GM12878 (cell line): ENCODE measurements around the gene PTGES3L. TPM values are rescaled to one million over a fixed set of nuclear protein-coding genes. Genes with fewer than 3 reads are reported as not detected.

Experiments used
- ATF7 ChIP-seq: fragments of 450-650 bp; IDR thresholded peaks from 2 replicates; pipeline ENCODE4 v1.6.1; 2016; ENCODE audit warnings: low read depth, mild to moderate bottlenecking
- BCL3 ChIP-seq: IDR thresholded peaks from 2 replicates; pipeline ENCODE4 v1.6.1; 2011; ENCODE audit warnings: borderline replicate concordance, low read depth, mild to moderate bottlenecking, moderate library complexity, low read length; ENCODE audit not compliant: insufficient read depth, poor library complexity, severe bottlenecking
- CBX3 ChIP-seq: fragments of 200-600 bp; sonication (generic); IDR thresholded peaks from 2 replicates; pipeline ENCODE4 v1.6.1; 2016; ENCODE audit warnings: low read depth, borderline replicate concordance
- FOS ChIP-seq: IDR thresholded peaks from 3 replicates; pipeline ENCODE4 v1.6.1; 2011; ENCODE audit warnings: borderline replicate concordance; ENCODE audit not compliant: insufficient read length; ENCODE audit errors: extremely low read depth
- IRF4 ChIP-seq: IDR thresholded peaks from 2 replicates; pipeline ENCODE4 v1.6.1; 2011; ENCODE audit warnings: low read depth, low read length
- KAT2A ChIP-seq: conservative IDR thresholded peaks from 2 replicates; pipeline ENCODE4 v1.6.1; 2011; ENCODE audit warnings: low read depth, low read length; ENCODE audit not compliant: control insufficient read depth
- MEF2B ChIP-seq: fragments of 450-650 bp; IDR thresholded peaks from 2 replicates; pipeline ENCODE4 v1.6.1; 2018; ENCODE audit warnings: mild to moderate bottlenecking, moderate library complexity; ENCODE audit not compliant: partially characterized antibody, poor library complexity, severe bottlenecking
- MTA3 ChIP-seq: IDR thresholded peaks from 2 replicates; pipeline ENCODE4 v1.6.1; 2012; ENCODE audit warnings: low read length, inconsistent platforms, borderline replicate concordance
- NBN ChIP-seq: fragments of 450-650 bp; IDR thresholded peaks from 2 replicates; pipeline ENCODE4 v1.6.1; 2016
- NR2F1 ChIP-seq: fragments of 450-650 bp; conservative IDR thresholded peaks from 2 replicates; pipeline ENCODE4 v1.6.1; 2017; ENCODE audit warnings: mild to moderate bottlenecking
- PAX5 ChIP-seq: IDR thresholded peaks from 2 replicates; pipeline ENCODE4 v1.6.1; 2011; ENCODE audit warnings: low read depth, low read length, borderline replicate concordance
- PAX8 ChIP-seq: fragments of 450-650 bp; IDR thresholded peaks from 2 replicates; pipeline ENCODE4 v1.6.1; 2017; ENCODE audit warnings: mild to moderate bottlenecking, moderate library complexity
- PML ChIP-seq: IDR thresholded peaks from 2 replicates; pipeline ENCODE4 v1.6.1; 2012; ENCODE audit warnings: low read length, inconsistent platforms
- POLR2AphosphoS2 ChIP-seq: IDR thresholded peaks from 2 replicates; pipeline ENCODE4 v1.6.1; 2011; ENCODE audit warnings: low read depth, mild to moderate bottlenecking, low read length, improper control_type of control experiment, moderate library complexity
- POLR2AphosphoS5 ChIP-seq: IDR thresholded peaks from 2 replicates; pipeline ENCODE4 v1.6.1; 2011; ENCODE audit warnings: mild to moderate bottlenecking, low read length, inconsistent platforms
- RAD51 ChIP-seq: fragments of 450-650 bp; IDR thresholded peaks from 2 replicates; pipeline ENCODE4 v1.6.1; 2016; ENCODE audit warnings: moderate library complexity, mild to moderate bottlenecking, inconsistent platforms
- RCOR1 ChIP-seq: conservative IDR thresholded peaks from 2 replicates; pipeline ENCODE4 v1.6.1; 2012; ENCODE audit warnings: low read depth, low read length, improper control_type of control experiment
- SIX5 ChIP-seq: IDR thresholded peaks from 2 replicates; pipeline ENCODE4 v1.6.1; 2011; ENCODE audit warnings: mild to moderate bottlenecking, low read depth, low read length, moderate library complexity; ENCODE audit not compliant: severe bottlenecking
- SMC3 ChIP-seq: IDR thresholded peaks from 2 replicates; pipeline ENCODE4 v1.6.1; 2011; ENCODE audit warnings: low read length, improper control_type of control experiment, borderline replicate concordance
- YY1 ChIP-seq: IDR thresholded peaks from 2 replicates; pipeline ENCODE4 v1.6.1; 2011; ENCODE audit warnings: low read depth, mild to moderate bottlenecking, low read length
- ZNF24 ChIP-seq: fragments of 450-650 bp; IDR thresholded peaks from 2 replicates; pipeline ENCODE4 v1.6.1; 2017; ENCODE audit warnings: antibody characterized with exemption, mild to moderate bottlenecking
- polyA plus RNA-seq, 11 experiments: library from polyadenylated mRNA; depleted of rRNA in 4 of 11; unstranded in 6 of 11; stranded (reverse) in 5 of 11; fragments of >200 nt; fragmentation: Nextera tagmentation in 4 of 11; fragmentation: Illumina TruSeq in 1 of 11; extraction: Ambion mirVana in 4 of 11; extraction: Trizol in 1 of 11; gene quantifications; 1 replicate in 1 of 11; 2 replicates in 10 of 11; pipeline versions ENCODE4 v1.2.1 to v1.2.3, GENCODE V29; 2011 to 2016; ENCODE audit warnings: inconsistent platforms in 2 of 11, missing spikeins in 2 of 11, low read depth in 1 of 11
- total RNA-seq, 4 experiments: library from RNA; depleted of rRNA in 3 of 4; stranded (reverse); fragments of >200 nt in 3 of 4; fragmentation: Illumina TruSeq in 1 of 4; extraction: Trizol in 1 of 4; gene quantifications; 2 replicates each; pipeline versions ENCODE4 v1.2.1 to v1.2.3, GENCODE V29; 2013 to 2021
- TF ChIP-seq, protein P1 (sequence below): fragments of 450-650 bp; IDR thresholded peaks from 2 replicates; pipeline ENCODE4 v1.6.1; 2017; ENCODE audit warnings: antibody characterized with exemption, mild to moderate bottlenecking, moderate library complexity
- TF ChIP-seq, protein P2 (sequence below): IDR thresholded peaks from 2 replicates; pipeline ENCODE4 v1.6.1; 2012; ENCODE audit warnings: low read depth, low read length, improper control_type of control experiment
- TF ChIP-seq, protein P3 (sequence below): fragments of 450-650 bp; formaldehyde crosslinking; IDR thresholded peaks from 2 replicates; pipeline ENCODE4 v1.4.0; 2022; ENCODE audit warnings: mild to moderate bottlenecking, moderate library complexity

The PTGES3L gene
- total and polyA plus RNA-seq, 10 of the 15 experiments (the other 5 are each of a cell fraction or from before 2014, with no cell fraction given) = 0.11 to 2.3 (median 0.98) TPM

DNA sequence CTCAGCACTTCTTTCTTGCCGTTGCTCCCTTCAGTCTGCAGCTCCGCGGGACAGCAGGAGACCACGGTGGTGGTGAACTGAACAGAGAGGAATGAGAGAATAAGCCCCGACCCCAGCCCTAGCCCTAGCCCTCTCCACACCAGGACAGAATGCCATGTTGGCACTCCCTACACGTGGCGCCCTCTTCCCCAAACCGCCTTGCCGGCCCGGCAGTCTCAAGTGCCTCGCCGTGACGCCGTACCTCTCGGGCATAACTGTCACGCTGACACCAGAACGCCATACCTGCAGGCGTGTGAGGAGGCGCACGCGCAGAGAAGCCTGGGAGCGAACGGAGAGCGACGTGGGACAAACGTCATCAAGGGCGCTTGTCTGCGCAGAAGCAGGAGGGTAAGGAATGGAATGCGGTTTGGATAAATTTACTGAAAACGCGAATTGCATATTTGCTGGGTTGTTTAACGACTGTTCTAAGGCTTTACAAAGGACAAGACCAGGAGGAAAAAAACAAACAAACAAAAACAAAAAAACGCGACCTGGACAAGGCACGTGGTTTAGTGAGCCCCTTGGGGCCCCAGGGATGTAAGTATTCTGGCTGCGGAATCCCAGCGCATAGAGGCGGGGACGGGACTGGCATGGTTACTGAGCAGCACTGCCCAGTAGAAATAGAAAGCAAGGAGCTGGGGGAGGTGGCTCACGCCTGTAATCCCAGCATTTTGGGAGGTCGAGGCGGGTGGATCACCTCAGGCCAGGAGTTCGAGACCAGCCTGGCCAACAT, 15.5 kb downstream of the PTGES3L start, which contains the start of gene AARSD1 (continued):
- TF ChIP-seq, protein P1, sequence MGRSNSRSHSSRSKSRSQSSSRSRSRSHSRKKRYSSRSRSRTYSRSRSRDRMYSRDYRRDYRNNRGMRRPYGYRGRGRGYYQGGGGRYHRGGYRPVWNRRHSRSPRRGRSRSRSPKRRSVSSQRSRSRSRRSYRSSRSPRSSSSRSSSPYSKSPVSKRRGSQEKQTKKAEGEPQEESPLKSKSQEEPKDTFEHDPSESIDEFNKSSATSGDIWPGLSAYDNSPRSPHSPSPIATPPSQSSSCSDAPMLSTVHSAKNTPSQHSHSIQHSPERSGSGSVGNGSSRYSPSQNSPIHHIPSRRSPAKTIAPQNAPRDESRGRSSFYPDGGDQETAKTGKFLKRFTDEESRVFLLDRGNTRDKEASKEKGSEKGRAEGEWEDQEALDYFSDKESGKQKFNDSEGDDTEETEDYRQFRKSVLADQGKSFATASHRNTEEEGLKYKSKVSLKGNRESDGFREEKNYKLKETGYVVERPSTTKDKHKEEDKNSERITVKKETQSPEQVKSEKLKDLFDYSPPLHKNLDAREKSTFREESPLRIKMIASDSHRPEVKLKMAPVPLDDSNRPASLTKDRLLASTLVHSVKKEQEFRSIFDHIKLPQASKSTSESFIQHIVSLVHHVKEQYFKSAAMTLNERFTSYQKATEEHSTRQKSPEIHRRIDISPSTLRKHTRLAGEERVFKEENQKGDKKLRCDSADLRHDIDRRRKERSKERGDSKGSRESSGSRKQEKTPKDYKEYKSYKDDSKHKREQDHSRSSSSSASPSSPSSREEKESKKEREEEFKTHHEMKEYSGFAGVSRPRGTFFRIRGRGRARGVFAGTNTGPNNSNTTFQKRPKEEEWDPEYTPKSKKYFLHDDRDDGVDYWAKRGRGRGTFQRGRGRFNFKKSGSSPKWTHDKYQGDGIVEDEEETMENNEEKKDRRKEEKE = no peak
- no peak for TF ChIP-seq CBX3
- TF ChIP-seq SIX5 = peak; percentile 29
- TF ChIP-seq MEF2B = peak; percentile 44
- no peak for TF ChIP-seq SMC3
- TF ChIP-seq, protein P2, sequence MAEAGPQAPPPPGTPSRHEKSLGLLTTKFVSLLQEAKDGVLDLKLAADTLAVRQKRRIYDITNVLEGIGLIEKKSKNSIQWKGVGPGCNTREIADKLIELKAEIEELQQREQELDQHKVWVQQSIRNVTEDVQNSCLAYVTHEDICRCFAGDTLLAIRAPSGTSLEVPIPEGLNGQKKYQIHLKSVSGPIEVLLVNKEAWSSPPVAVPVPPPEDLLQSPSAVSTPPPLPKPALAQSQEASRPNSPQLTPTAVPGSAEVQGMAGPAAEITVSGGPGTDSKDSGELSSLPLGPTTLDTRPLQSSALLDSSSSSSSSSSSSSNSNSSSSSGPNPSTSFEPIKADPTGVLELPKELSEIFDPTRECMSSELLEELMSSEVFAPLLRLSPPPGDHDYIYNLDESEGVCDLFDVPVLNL = no peak
- TF ChIP-seq PML = peak; percentile 86
- TF ChIP-seq NBN = peak; percentile 82; the same call in 1 of the 2 replicates
- TF ChIP-seq ZNF24 = no peak
- TF ChIP-seq, protein P3, sequence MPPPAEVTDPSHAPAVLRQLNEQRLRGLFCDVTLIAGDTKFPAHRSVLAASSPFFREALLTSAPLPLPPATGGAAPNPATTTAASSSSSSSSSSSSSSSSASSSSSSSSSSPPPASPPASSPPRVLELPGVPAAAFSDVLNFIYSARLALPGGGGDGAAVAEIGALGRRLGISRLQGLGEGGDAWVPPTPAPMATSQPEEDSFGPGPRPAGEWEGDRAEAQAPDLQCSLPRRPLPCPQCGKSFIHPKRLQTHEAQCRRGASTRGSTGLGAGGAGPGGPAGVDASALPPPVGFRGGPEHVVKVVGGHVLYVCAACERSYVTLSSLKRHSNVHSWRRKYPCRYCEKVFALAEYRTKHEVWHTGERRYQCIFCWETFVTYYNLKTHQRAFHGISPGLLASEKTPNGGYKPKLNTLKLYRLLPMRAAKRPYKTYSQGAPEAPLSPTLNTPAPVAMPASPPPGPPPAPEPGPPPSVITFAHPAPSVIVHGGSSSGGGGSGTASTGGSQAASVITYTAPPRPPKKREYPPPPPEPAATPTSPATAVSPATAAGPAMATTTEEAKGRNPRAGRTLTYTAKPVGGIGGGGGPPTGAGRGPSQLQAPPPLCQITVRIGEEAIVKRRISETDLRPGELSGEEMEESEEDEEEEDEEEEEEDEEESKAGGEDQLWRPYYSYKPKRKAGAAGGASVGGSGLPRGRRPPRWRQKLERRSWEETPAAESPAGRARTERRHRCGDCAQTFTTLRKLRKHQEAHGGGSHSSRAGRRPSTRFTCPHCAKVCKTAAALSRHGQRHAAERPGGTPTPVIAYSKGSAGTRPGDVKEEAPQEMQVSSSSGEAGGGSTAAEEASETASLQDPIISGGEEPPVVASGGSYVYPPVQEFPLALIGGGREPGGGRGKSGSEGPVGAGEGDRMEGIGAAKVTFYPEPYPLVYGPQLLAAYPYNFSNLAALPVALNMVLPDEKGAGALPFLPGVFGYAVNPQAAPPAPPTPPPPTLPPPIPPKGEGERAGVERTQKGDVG (CRISPR knock-in tag) = no peak
- no peak for TF ChIP-seq IRF4
- TF ChIP-seq YY1 = peak; percentile 95
- no peak for TF ChIP-seq BCL3
- no peak for TF ChIP-seq KAT2A
- TF ChIP-seq PAX5 = no peak
- TF ChIP-seq POLR2AphosphoS5 = peak; percentile 90
- no peak for TF ChIP-seq PAX8
- peak; percentile 86 for TF ChIP-seq POLR2AphosphoS2
- no peak for TF ChIP-seq FOS
- no peak for TF ChIP-seq MTA3
- TF ChIP-seq ATF7 = peak; percentile 58
- TF ChIP-seq RAD51 = no peak
- TF ChIP-seq RCOR1 = no peak
- TF ChIP-seq NR2F1 = no peak
